ENCODE results near the gene RPAP3.

- TF ChIP-seq, protein P1, sequence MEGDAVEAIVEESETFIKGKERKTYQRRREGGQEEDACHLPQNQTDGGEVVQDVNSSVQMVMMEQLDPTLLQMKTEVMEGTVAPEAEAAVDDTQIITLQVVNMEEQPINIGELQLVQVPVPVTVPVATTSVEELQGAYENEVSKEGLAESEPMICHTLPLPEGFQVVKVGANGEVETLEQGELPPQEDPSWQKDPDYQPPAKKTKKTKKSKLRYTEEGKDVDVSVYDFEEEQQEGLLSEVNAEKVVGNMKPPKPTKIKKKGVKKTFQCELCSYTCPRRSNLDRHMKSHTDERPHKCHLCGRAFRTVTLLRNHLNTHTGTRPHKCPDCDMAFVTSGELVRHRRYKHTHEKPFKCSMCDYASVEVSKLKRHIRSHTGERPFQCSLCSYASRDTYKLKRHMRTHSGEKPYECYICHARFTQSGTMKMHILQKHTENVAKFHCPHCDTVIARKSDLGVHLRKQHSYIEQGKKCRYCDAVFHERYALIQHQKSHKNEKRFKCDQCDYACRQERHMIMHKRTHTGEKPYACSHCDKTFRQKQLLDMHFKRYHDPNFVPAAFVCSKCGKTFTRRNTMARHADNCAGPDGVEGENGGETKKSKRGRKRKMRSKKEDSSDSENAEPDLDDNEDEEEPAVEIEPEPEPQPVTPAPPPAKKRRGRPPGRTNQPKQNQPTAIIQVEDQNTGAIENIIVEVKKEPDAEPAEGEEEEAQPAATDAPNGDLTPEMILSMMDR (IDR thresholded peaks at IDR 0.05; ENCODE audit: low read depth, low read length, missing input control), result no peak
- TF ChIP-seq RAD21 (IDR thresholded peaks at IDR 0.05), result no peak
- no peak for TF ChIP-seq FOXA2 (IDR thresholded peaks at IDR 0.05)
- TF ChIP-seq EGR1 (IDR thresholded peaks at IDR 0.05; ENCODE audit: low read depth in 2 of 2), result no peak
- no peak for TF ChIP-seq REST (IDR thresholded peaks at IDR 0.05)
- no peak for TF ChIP-seq SP1 (IDR thresholded peaks at IDR 0.05)
- no peak for TF ChIP-seq FOXA1 (IDR thresholded peaks at IDR 0.05)
- TF ChIP-seq TAF1 (conservative IDR thresholded peaks at IDR 0.05), result no peak
- TF ChIP-seq HNF4G (IDR thresholded peaks at IDR 0.05), result no peak
- TF ChIP-seq ZBTB33 (IDR thresholded peaks at IDR 0.05), result no peak
- no peak for TF ChIP-seq JUND (IDR thresholded peaks at IDR 0.05)
- TF ChIP-seq, protein P2, sequence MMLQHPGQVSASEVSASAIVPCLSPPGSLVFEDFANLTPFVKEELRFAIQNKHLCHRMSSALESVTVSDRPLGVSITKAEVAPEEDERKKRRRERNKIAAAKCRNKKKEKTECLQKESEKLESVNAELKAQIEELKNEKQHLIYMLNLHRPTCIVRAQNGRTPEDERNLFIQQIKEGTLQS (IDR thresholded peaks at IDR 0.05), result no peak
Observed at GRCh38 chr12:47712171-47712570, 6.3 kb upstream of the RPAP3 start.
